ENCODE measurements around the gene COL20A1. TPM values are rescaled to one million over a fixed set of nuclear protein-coding genes. Genes with fewer than 3 reads are reported as not detected.

Gene COL20A1
- total RNA-seq, 1 experiment from 2014 or later = 0.23 TPM

- CTCF ChIA-PET = no interaction called here
- DNase-seq (ENCODE audit: low read depth, low spot score) (no peak), ATAC-seq (no peak)
- no peaks in the 10 kb centered on the region for H3K36me3 ChIP-seq (ENCODE audit: control insufficient read depth, insufficient read depth, low read length)
- H3K4me1 ChIP-seq (ENCODE audit: control insufficient read depth, insufficient read depth, low read length) = peaks cover 6% of the 10 kb centered on the region
- no peak overlapping the region for H3K4me3 ChIP-seq (ENCODE audit: low read depth in 2 of 2, low read length in 2 of 2)
- no TSS peak for BruUV-seq (replicated peaks)
- no peak overlapping the region for H3K27ac ChIP-seq (ENCODE audit: low read length)
- TF ChIP-seq SIN3A (IDR thresholded peaks at IDR 0.05; ENCODE audit: borderline replicate concordance, insufficient read depth, low read depth, low read length) (no peak), TCF7L2 (IDR thresholded peaks at IDR 0.05; ENCODE audit: low read depth, low read length) (no peak), CTCF (IDR thresholded peaks at IDR 0.05) (no peak), POLR2AphosphoS5 (IDR thresholded peaks at IDR 0.05; ENCODE audit: low read depth, low read length) (no peak), REST (IDR thresholded peaks at IDR 0.05; ENCODE audit: insufficient read depth in 1 of 2, low read depth in 2 of 2, low read length in 1 of 2) (no peak)
- in situ Hi-C loops (cut with HindIII; ENCODE audit: low pct_unique_long_range_greater_than_20kb, low sequenced_read_pairs) = no loop called here
- intact Hi-C loops (cut with micrococcal nuclease; ENCODE audit: unreplicated experiment) = no loop called here
- POLR2A ChIA-PET = no interaction called here
- no peaks in the 10 kb centered on the region for H3K27me3 ChIP-seq (ENCODE audit: control insufficient read depth, insufficient read depth, low read length)
- H3K9me3 ChIP-seq (ENCODE audit: control insufficient read depth, insufficient read depth, low read depth, low read length) = no peaks in the 10 kb centered on the region
These were observed 63.5 kb downstream of the COL20A1 start for GRCh38 chr20:63356511-63356910.

GRCh38 chr20:63356931-63357879 is 64.2 kb downstream of the COL20A1 start:
- CTCF ChIA-PET = no interaction called here
- no peaks in the 10 kb centered on the region for H3K27me3 ChIP-seq (ENCODE audit: control insufficient read depth, insufficient read depth, low read length)
- H3K4me1 ChIP-seq (ENCODE audit: control insufficient read depth, insufficient read depth, low read length) = peaks cover 6% of the 10 kb centered on the region
- DNase-seq (ENCODE audit: low read depth, low spot score) (no peak), ATAC-seq (no peak)
- POLR2A ChIA-PET = no interaction called here
- H3K9me3 ChIP-seq (ENCODE audit: control insufficient read depth, insufficient read depth, low read depth, low read length) = no peaks in the 10 kb centered on the region
- intact Hi-C loops (cut with micrococcal nuclease; ENCODE audit: unreplicated experiment) (no loop called here), in situ Hi-C loops (cut with HindIII; ENCODE audit: low pct_unique_long_range_greater_than_20kb, low sequenced_read_pairs) (no loop called here)
- TF ChIP-seq CTCF (IDR thresholded peaks at IDR 0.05) = no peak
- TF ChIP-seq SIN3A (IDR thresholded peaks at IDR 0.05; ENCODE audit: borderline replicate concordance, insufficient read depth, low read depth, low read length) = no peak
- TF ChIP-seq POLR2AphosphoS5 (IDR thresholded peaks at IDR 0.05; ENCODE audit: low read depth, low read length) = no peak
- no TSS peak for BruUV-seq (replicated peaks)
- no peak overlapping the region for H3K27ac ChIP-seq (ENCODE audit: low read length)
- H3K4me3 ChIP-seq (ENCODE audit: low read depth in 2 of 2, low read length in 2 of 2) = no peak overlapping the region
- no peaks in the 10 kb centered on the region for H3K36me3 ChIP-seq (ENCODE audit: control insufficient read depth, insufficient read depth, low read length)
